Liver (tissue), 3 donors: ENCODE measurements around the gene PIK3CG.

ENCODE experiments used
- EGR1 ChIP-seq, 2 donors: IDR thresholded peaks; 2 replicates each; pipeline ENCODE4 v1.6.1; 2016 to 2018; ENCODE audit warnings: antibody characterized with exemption in 2 of 2, low read depth in 2 of 2
- FOXA1 ChIP-seq: IDR thresholded peaks from 2 replicates; pipeline ENCODE4 v1.6.1; 2016; ENCODE audit warnings: antibody characterized with exemption
- GABPA ChIP-seq, 2 donors: IDR thresholded peaks in 1 of 2; conservative IDR thresholded peaks in 1 of 2; 2 replicates each; pipeline ENCODE4 v1.6.1; 2016; ENCODE audit warnings: antibody characterized with exemption in 2 of 2, mild to moderate bottlenecking in 1 of 2, moderate library complexity in 1 of 2
- HNF4A ChIP-seq, 2 donors: conservative IDR thresholded peaks; 2 replicates each; pipeline ENCODE4 v1.6.1; 2016; ENCODE audit warnings: antibody characterized with exemption in 2 of 2, mild to moderate bottlenecking in 2 of 2
- JUND ChIP-seq, 2 donors: IDR thresholded peaks; 2 replicates each; pipeline ENCODE4 v1.6.1; 2016; ENCODE audit warnings: antibody characterized with exemption in 2 of 2
- NR2F2 ChIP-seq: IDR thresholded peaks from 2 replicates; pipeline ENCODE4 v1.6.1; 2016; ENCODE audit warnings: antibody characterized with exemption
- RAD21 ChIP-seq, 2 donors: IDR thresholded peaks; 2 replicates each; pipeline ENCODE4 v1.6.1; 2016; ENCODE audit warnings: antibody characterized with exemption in 2 of 2, mild to moderate bottlenecking in 2 of 2
- RXRA ChIP-seq, 2 donors: IDR thresholded peaks; 2 replicates each; pipeline ENCODE4 v1.6.1; 2017 to 2018; ENCODE audit warnings: antibody characterized with exemption in 2 of 2, mild to moderate bottlenecking in 1 of 2
- SP1 ChIP-seq: IDR thresholded peaks from 2 replicates; pipeline ENCODE4 v1.6.1; 2018; ENCODE audit warnings: antibody characterized with exemption, mild to moderate bottlenecking
- YY1 ChIP-seq: IDR thresholded peaks from 2 replicates; pipeline ENCODE4 v1.6.1; 2016; ENCODE audit warnings: antibody characterized with exemption, mild to moderate bottlenecking
- TF ChIP-seq, protein P1 (sequence below): fragments of 150-350 bp; IDR thresholded peaks from 2 replicates; pipeline ENCODE4 v1.5.1; 2017; ENCODE audit warnings: improper control_type of control experiment, low read depth, low read length; ENCODE audit not compliant: missing input control
- TF ChIP-seq, protein P2 (sequence below): IDR thresholded peaks from 2 replicates; pipeline ENCODE4 v1.6.1; 2016; ENCODE audit warnings: antibody characterized with exemption
- TF ChIP-seq, protein P3 (sequence below): IDR thresholded peaks from 2 replicates; pipeline ENCODE4 v1.6.1; 2016; ENCODE audit warnings: antibody characterized with exemption, mild to moderate bottlenecking
- donor health status: healthy.
- donor health status: healthy.

DNA sequence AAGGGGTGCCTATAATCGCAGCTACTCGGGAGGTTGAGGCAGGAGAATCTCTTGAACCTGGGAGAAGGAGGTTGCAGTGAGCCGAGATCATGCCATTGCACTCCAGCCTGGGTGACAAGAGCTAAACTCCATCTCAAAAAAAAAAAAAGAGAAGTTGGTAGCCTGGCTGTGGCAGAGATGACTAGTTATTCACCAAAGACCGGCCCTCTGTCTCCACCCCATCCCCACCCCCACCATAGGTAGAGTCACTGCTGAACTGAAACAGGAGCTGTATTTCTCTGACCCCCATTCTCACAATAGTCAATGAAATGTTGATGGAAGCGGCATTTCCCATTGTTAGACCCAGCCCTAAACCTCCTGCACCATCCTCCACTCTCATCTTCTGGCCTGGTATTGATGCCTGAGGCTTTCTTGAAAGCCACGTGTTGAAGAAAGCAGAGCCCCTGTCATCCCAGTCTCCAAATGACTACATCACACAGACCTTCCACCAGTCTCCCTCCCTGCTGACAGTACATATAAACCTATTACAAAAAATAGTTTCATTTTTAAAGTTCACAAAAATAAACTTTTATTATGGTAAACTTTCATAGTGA, 9.4 kb upstream of the PIK3CG start:
- TF ChIP-seq FOXA1 (no peak), EGR1 (IDR thresholded peaks at IDR 0.05; ENCODE audit: low read depth in 2 of 2) (no peak), YY1 (no peak), JUND (IDR thresholded peaks at IDR 0.05) (no peak), GABPA (IDR thresholded peaks at IDR 0.05 in 1 of 2, conservative IDR thresholded peaks at IDR 0.05 in 1 of 2) (no peak), RXRA (IDR thresholded peaks at IDR 0.05) (no peak), HNF4A (conservative IDR thresholded peaks at IDR 0.05) (no peak), SP1 (no peak), NR2F2 (no peak), RAD21 (IDR thresholded peaks at IDR 0.05) (no peak)
- TF ChIP-seq, protein P1, sequence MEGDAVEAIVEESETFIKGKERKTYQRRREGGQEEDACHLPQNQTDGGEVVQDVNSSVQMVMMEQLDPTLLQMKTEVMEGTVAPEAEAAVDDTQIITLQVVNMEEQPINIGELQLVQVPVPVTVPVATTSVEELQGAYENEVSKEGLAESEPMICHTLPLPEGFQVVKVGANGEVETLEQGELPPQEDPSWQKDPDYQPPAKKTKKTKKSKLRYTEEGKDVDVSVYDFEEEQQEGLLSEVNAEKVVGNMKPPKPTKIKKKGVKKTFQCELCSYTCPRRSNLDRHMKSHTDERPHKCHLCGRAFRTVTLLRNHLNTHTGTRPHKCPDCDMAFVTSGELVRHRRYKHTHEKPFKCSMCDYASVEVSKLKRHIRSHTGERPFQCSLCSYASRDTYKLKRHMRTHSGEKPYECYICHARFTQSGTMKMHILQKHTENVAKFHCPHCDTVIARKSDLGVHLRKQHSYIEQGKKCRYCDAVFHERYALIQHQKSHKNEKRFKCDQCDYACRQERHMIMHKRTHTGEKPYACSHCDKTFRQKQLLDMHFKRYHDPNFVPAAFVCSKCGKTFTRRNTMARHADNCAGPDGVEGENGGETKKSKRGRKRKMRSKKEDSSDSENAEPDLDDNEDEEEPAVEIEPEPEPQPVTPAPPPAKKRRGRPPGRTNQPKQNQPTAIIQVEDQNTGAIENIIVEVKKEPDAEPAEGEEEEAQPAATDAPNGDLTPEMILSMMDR = no peak
- TF ChIP-seq, protein P2, sequence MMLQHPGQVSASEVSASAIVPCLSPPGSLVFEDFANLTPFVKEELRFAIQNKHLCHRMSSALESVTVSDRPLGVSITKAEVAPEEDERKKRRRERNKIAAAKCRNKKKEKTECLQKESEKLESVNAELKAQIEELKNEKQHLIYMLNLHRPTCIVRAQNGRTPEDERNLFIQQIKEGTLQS = no peak
- TF ChIP-seq, protein P3, sequence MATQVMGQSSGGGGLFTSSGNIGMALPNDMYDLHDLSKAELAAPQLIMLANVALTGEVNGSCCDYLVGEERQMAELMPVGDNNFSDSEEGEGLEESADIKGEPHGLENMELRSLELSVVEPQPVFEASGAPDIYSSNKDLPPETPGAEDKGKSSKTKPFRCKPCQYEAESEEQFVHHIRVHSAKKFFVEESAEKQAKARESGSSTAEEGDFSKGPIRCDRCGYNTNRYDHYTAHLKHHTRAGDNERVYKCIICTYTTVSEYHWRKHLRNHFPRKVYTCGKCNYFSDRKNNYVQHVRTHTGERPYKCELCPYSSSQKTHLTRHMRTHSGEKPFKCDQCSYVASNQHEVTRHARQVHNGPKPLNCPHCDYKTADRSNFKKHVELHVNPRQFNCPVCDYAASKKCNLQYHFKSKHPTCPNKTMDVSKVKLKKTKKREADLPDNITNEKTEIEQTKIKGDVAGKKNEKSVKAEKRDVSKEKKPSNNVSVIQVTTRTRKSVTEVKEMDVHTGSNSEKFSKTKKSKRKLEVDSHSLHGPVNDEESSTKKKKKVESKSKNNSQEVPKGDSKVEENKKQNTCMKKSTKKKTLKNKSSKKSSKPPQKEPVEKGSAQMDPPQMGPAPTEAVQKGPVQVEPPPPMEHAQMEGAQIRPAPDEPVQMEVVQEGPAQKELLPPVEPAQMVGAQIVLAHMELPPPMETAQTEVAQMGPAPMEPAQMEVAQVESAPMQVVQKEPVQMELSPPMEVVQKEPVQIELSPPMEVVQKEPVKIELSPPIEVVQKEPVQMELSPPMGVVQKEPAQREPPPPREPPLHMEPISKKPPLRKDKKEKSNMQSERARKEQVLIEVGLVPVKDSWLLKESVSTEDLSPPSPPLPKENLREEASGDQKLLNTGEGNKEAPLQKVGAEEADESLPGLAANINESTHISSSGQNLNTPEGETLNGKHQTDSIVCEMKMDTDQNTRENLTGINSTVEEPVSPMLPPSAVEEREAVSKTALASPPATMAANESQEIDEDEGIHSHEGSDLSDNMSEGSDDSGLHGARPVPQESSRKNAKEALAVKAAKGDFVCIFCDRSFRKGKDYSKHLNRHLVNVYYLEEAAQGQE = no peak
